ENCODE results near the gene OSBPL5.

OSBPL5 gene

DNA sequence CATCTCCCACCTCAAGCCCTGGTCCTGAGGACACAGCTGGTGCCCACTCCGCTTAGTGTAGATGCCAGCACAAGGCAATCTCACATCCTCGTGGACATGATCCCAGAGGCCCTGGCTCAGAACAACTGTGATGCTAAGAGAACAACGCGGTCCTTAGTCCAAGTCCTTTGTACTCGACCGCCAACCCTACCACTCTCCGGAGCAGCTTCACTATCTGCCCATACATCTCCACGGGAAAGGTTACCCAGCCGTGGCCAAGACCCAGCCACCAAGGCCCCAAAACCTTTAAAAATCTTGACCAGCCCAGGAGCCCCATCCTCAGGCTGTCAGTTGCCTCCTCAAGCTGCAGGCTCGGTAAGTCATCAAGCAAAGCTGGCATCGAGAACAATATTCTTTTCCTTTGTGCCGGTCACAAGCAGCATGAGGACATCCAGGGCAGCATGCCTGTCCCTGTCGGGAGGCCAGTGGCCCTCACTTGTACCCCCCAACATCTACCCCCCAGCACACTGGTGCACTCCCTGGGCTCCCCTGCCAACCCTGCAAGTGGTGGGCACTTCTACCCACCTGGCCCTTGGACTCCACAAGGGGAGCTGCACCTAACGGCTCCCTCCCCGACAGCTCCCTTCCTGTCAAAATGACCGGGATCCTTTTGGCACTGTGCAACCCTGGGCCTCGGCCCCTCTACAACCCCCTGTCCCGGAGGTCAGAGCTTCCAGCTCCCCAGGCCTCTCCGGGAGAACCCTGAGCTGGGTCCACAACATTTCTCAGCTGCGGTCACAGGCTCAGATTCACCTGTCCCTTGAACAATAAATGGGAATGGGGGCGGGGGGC, 2.5 kb downstream of the OSBPL5 start:
- DNase-seq (ENCODE audit: low spot score), result no peak

DNA sequence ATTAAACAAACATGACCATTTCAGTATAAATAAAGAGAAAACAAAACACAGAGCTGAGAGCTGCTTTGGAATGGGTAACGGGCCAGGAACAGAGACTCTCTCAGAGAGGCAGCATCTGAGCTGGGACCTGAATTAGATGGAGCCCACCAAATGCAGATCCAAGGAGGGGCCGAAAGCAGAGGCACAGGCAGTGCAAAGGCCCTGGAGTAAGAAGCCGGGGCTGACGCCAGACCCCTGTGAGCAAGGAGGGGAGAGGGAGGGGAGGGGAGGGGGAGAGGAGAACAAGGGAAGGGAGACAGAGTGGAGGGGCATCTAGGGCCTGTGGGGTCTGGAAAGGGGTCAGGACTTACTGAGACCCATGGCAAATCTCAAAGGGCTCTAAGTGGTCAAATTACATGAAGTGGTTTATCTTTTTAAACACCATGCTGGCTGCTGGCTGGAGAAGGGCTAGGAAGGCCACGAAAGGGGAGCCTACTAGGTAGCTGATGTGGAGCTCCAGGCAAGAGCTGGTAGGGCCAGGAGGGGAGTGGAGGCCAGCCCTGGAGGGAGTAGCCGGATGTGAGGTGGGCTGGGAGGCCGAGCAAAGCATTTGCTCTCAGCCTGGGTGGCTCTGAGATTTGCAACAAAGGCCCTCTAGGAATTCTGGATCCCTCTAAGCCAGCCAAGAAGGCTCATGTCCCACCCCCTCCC, 3.2 kb downstream of the OSBPL5 start:
- no peak for DNase-seq (ENCODE audit: low spot score)

DNA sequence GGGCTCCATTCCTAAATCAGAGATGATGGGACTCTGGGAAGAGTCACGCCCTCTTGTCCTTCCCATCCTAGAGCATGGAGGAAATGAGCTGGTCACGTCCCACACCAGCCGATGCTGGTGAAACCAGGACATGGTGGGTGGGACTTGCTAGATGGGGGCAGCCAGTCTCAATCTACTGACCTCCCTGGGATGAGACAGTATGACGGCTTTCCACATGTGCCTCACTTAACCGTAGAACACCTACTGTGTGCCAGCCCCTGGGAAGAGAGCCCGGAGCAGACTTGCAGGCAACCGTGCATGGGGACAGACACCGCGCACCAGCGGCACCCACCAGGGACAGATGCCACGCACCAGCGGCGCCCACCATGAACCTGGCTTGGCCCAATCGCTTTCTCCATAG, 3.8 kb downstream of the OSBPL5 start:
- no peak for DNase-seq (ENCODE audit: low spot score)

DNA sequence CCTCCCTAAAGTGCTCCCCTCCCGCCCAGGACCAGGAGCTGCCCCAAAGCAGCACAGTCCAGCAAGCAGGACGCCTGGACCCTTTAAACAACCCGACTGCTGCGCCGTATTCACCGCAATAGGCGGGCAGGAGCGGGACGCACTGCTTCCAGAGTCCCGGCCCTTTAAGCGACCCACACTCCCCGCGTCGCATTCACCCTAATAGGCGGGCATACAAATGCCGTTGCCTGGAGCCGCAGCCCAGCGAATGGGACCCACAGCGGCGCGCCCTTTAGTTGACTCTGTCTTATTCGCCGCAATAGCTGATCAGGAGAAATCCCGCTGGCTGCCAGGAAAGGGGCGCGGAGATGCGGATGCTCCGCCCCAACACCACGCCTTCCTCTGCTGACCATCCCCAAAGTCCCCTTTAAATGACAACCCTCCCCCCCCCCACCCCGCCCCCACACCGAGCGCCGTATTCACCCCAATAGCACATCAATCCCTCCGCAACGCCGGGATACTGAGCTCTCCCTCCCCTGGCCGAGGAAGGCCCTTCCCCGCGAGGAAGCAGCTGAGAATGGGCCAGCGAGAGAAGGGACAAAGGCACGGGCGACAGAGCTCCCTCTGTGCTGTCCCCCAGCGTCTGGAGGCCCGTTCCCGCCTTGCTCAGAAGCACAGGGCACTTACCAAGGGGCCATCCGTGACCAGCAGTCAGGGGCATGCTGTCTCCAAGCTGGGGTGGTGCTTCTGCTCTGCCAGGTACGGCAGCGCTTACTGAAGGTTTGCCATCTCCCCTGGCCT, 4.7 kb downstream of the OSBPL5 start:
- DNase-seq (ENCODE audit: low spot score), result no peak

DNA sequence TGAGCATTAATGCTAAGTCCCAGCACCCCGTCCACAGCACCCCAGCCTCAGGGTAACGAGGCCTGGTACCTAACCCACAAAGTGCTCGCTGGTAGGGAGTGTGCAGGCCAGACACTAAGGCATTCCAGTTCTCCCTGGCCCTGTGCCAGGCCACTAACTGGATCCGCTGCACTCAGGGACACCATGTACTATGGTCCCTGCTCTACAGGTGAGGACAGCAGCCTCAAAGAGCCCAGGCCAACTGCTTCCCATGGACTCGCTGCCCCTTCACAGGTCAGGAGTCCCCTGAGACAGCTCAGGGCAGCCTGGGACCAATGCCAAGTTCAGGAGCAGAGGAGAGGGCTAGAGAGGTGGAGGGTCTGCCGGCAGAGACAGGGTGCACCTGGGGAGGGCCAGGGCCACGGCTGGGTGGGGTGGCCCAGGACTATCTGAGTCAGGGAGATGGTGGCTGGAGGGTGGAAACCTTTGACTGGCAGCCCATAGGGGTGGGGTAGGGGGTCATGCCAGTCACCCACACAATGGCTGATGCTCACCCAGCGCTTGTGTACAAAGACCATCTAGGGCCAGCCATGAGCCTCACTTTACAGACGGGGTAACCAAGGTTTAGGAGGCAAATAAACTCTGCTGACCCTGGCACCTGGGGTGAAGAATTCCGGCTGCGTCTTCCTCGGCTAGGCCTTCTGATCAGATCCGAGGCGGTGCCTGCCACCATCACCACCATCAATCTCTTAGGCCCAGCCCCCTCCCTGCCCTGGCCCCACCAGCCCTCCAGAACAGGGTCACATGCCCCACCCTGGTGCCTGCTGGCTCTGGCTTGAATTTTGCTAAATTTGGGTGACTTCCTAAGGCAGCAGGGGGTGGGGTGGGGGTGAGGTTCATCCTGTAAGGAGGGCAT, 5.6 kb downstream of the OSBPL5 start:
- DNase-seq (ENCODE audit: low spot score), result no peak

DNA sequence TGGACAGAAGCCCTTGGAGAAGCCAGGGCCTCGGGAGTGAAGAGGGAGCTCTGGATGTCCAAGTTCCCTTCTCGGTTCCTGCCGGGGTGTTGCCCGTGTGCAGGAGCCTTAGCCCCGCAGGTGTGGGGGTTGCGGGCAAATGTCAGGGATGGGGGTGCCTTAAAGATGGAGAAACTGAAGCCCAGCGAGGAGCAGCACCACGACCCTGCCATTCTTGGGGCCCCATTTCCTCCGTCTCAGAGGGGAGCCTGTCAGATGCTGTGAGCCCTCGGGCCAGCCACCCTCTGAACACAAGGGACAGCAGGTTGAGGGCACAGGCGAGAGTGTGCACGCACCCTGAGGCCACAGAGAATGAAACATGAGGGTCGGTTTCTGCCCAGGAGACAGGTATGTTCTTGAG, 6.3 kb downstream of the OSBPL5 start:
- DNase-seq (ENCODE audit: low spot score), result no peak

DNA sequence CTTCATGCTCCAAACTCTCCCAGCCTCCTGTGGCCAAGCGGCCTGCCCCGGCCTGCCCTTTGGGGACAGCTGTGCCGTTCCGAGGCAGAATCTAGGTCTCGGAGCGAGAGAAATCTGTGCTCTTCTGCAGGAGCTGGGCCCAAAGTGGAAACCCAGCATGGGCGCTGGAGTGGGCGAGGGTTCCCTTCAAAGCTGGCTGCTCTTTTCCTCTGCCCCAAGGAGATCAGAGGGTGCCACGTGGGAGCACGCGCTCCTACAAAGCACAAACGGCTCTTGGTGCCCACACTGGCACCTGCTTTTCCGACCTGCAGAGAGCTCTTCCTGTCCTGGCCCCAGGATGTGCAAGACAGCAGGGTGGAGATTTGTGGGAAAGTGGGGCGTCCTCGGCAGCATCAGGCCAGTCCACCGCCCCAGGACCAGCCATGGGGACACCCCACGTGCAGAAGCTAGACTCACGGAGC, 6.9 kb downstream of the OSBPL5 start:
- DNase-seq (ENCODE audit: low spot score), result no peak

DNA sequence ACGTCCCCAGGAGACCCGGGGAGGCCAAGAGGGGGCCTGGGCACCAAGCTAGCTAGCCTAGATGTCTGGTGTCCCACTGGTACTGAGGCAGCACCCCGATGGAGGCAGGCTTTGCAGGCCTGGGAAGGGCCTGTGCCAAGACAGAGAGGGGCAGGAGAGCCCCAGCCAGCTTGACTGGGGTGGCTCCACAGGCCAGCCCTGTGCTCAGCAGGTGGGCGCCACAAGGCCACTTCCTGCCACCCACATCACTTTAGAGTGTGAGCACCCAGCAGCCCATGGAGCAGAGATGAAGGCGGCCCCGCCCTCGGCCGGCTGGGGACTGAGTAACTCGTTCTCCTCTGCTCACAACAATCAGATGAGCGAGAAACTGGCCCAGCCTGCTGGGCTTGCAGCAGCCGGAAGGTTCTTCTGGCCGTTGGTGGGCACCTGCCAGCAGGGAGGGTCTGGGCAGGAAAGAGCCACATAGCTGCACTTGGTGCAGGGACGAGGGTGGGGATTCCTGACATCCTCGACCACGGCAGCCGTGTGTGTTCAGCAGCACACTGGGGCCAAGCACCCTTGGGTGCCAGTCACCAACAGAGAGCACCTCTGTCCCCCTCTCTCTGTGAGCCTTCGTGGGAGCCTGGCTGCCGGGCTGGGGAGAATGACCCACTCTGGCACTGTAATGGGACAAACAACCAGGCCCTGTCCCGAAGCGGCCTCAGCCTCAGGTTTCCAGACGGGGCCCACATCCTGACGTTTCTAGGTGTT, 7.6 kb downstream of the OSBPL5 start:
- no peak for DNase-seq (ENCODE audit: low spot score)

DNA sequence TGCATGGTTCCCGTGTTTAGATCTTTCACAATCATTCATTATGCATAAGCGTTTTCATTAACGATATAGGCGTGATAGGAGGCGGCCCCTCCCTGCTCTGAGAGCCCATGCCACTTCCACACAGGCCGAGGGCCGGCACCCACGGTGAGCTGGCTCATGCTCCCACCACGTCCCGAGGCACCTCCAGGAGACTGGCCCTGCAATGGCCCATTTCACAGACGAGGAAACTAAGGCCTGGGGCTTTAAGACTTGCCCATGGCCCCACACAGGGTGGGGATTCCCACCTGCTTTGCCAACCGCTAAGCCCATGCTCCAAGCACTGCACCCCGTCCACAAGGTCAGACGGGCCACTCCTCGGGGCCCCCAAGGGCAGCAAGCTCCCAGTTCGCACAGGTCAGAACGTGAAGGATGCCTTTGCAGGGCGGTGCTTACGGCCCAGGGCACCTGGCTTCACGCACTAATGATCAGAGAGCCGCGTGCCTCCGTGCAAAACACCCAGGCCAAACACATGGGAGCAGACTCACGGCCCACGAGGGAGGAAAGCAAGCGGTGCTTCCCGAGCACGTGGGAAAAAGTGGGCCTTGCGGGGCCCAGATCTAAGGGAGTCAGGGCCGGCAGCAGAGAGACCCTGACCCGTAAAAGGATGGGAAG, 8.3 kb downstream of the OSBPL5 start:
- no peak for DNase-seq (ENCODE audit: low spot score)

DNA sequence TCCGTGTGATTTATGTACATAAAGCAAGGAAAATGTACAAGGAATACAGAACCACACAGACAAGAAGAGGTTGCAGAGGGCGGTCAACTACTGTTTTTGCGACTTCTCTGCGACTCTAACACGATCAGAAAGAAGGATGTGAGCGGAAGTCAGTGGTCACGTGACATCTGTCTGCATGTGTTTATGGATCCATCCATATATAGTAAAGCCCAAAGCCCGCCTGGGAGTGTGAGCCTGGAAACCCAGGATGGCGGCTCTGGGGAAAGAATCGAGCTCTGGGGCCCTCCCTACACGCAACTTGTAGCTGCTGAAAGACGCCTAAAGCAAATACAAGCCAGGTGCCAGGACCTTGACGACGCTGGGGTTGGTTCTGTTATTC, 8.8 kb downstream of the OSBPL5 start:
- DNase-seq (ENCODE audit: low spot score), result no peak

DNA sequence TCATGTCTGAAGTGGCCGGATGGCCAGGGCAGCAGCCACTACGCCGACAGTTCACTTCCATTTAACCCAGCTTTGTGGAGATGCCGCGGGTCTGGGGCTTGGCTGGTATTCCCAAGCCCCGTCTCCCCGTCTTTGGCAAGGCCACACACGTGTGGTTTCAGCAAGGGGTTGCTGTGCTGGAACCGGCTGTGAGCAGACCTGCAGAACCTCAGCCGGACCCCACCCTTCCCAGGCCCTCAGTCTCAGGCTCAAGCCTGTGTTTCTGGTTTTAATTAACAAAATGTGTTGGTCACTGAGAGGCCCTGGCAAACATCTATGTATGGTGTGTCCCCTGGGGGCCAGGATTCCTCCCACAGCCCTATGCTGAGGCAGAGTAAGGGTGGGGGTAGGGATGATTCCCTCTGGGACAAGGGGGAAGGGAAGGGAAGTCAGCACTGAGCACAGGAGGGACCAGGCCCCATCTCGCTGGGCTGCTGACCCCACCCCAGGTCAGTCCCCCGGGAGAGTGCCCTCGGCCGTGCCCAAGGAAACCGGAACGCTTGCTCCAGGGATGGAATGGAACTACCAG, 9.3 kb downstream of the OSBPL5 start:
- DNase-seq (ENCODE audit: low spot score), result no peak

DNA sequence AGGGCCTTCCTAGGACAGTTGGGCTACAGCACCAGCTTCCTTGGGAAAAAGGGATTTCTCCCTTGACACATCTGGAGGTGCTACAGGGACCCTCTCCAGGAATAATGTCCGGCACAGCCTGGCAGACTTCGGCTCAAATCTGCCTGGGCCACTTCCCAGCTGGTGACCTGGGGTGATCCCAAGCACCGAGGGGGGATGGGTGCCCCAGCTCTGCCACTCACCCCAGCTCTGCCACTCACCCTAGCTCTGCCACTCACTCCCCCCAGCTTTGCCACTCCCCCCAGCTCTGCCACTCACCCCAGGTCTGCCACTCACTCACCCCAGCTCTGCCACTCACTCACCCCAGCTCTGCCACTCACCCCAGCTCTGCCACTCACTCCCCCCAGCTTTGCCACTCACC, 9.9 kb downstream of the OSBPL5 start:
- no peak for DNase-seq (ENCODE audit: low spot score)

DNA sequence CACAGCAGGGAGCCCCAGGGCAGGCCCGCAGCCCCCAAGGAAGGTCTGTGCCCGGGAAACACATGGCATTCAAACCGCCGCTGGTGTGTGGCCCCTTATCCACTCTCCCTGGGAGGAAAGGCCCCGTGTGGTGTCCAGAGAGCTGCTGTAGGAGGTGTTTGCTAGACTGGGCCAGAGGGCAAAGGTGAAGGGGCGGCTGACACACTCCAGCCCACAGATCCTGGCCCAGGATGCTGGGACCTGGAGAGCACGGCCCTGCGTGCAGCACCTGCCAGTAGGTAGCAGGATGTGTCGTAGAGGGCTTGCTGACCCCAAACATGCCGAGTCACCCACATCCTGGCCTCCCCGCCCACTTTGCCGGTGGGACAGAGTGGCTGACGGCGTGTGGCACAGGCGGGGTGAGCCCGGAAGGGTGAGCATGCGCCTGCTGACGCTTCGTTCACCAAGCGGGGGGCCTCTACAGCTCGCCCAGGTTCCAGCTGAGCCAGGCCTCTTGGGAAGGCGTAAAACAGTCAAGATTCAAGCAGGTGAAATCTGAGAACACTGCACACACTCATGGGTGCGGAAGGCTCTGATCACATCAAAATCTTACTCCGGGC, 11.0 kb downstream of the OSBPL5 start:
- no peak for DNase-seq (ENCODE audit: low spot score)

DNA sequence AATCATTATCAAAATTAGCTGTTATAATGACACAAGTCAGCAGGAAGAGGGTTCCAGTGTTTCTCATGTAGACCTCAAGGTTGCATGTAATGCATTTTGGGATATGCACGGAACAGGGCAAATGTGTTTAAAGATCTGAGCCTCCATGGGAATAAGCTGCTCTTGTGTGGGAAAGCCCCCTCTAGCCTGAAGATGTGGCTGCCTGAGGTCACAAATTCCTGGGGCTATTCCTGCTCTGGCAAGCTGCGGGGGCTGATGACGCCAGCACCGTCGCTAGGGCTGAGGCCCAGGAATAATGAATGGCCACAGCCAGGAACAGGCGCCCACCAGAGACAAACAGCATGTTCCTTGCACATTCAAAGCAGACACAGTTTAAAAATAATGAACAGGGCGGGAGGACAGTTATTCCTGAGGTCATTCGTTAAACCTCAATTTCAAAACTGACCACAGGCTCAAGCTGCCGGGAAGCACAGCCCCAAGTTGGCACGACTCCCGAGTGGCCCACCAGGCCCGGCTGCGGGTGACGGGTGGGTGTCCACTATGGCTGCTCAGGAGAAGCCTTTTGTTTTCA, 11.7 kb downstream of the OSBPL5 start:
- no peak for DNase-seq (ENCODE audit: low spot score)

DNA sequence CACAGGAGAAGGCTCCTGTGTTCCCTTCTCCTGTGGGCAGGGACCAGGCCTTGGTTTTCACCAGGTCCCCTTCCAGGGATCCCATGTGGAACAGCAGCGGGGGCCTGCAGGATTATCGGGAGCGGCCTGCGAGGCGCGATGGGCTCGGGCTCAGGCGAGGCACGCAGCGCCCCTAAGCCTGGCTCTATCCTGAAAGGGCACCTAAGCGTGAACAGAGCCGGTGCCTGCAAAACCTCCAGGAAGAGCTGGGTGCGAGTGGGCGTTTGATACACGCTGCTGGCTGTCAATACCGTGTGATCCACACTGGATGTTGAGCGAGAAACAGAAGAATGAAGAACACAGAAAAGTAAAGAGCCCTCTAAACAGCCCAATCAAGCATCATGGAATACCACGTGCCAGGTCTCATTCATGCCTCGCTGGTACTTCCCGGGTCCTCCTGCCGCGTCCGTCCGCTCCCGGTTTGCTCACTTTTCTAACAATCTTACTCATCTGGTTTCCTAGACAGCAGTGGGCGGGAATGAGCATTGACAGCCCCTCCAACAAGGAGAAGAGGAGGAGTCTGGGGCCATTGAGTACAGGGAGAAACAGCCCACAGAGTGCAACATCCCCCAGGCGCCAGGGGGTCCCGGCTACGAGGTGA, 12.5 kb downstream of the OSBPL5 start:
- DNase-seq (ENCODE audit: low spot score), result no peak

DNA sequence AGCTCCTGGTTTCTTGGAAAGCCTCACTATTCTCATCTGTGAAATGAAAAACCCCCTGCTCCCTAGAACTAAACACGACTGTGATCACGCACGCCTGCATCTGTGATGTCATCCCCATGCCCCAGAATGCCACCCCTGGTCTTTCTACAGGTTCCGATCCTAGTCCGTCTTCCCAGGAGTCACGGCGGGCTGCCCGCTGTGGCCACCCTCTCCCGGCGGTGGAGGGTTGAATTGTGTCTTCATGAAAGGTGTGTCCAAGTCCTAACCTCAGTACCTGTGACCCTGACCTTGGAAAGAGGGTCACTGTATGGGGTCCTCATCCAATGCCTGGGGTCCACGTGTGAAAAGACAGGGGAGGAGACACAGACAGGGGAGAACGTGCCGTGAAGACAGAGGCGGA, 14.4 kb downstream of the OSBPL5 start:
- no peak for DNase-seq (ENCODE audit: low spot score)

DNA sequence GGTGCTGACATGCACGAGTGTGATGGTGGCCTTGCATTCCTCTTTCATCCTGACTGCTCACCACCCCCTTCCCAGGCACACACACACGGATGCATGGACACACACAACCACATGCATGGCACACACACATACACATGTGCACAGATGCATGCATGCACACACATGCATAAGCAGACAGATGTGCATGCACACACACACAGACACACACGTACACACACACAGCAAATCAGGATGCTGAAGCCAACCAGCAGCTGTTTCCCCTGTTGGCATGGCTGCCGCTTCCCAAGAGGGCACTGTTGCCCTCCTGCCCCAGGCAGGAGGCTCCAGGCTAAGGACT, 15.3 kb downstream of the OSBPL5 start:
- DNase-seq (ENCODE audit: low spot score), result no peak

DNA sequence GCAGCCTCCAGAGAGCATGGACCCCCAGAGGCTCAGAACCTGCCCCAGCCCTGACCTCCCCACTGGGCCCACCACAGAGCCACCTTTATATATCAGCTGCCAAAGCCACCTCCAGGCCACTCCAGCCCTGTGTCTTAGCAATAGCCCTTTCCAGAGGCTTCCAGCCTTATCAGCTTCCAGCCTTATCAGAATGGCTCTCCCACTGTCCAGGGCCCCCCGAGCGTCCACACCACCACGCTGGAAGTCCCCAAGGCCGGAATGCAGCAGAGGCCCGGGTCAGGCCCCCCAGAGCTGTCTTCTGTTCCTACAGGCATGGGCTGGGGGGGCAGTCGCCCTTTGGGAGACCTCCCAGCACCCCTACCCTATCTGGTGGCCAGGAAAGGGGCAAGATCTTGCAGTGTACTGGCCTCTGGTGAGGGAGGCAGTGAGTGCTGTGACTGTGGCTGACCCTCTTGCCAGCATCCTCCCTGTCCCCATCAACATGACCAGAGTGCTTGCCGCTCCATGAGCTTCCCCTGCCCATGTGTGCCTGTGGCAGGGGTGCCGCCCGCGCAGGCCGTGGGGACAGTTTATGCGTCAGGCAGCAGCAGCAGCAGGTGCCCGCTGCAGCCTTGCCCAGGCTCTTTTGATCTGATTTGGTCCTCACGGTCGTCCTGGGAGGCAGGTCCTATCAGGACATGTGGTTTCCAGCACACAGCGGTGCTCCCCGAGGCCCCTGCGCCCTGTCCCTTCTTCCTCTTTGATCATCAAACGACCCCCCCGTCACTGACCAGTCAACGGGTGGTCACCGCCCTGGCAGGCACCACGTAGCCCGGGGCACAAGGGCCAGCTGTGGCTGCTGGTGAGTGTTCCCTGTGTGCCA, 15.9 kb downstream of the OSBPL5 start:
- no peak for DNase-seq (ENCODE audit: low spot score)
